GM13976 (cell line): ENCODE data around the gene FAM89A.

Experiments used
- DNase-seq: peaks from one replicate; pipeline ENCODE4 v3.0.0; 2012; ENCODE audit warnings: low spot score
- in situ Hi-C: fragments of 300-500 bp; cut with MboI; formaldehyde crosslinking; loops from one replicate; pipeline ENCODE4 v1.12.0; 2022; ENCODE audit warnings: low sequenced_read_pairs, mixed read lengths, inconsistent platforms; ENCODE audit not compliant: unreplicated experiment
- TF ChIP-seq, protein P1 (sequence below): IDR thresholded peaks from 2 replicates; pipeline ENCODE4 v1.5.1; 2012; ENCODE audit warnings: borderline replicate concordance, mild to moderate bottlenecking; ENCODE audit not compliant: insufficient read depth; ENCODE audit errors: extremely low read depth, missing control alignments, control extremely low read depth

Gene FAM89A

DNA sequence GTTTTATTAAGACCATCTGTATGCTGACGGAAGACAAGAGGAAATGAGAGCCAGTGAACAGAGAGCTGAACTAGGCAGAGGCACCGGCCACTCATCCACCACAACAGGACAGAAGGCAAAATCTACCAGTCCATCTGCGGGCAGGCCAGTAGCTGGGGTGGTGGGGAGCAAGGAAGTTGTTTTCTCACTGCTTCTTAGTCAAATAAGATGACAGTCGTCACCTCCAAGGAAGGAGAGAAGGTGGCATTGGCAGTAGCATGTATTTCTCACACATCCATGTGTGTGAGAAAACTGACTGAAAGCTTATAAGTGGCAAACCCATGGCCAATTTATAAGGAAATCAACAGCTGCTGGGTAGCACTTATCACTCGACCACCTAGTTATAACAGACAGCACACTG is 69.6 kb downstream of the FAM89A start:
- TF ChIP-seq, protein P1, sequence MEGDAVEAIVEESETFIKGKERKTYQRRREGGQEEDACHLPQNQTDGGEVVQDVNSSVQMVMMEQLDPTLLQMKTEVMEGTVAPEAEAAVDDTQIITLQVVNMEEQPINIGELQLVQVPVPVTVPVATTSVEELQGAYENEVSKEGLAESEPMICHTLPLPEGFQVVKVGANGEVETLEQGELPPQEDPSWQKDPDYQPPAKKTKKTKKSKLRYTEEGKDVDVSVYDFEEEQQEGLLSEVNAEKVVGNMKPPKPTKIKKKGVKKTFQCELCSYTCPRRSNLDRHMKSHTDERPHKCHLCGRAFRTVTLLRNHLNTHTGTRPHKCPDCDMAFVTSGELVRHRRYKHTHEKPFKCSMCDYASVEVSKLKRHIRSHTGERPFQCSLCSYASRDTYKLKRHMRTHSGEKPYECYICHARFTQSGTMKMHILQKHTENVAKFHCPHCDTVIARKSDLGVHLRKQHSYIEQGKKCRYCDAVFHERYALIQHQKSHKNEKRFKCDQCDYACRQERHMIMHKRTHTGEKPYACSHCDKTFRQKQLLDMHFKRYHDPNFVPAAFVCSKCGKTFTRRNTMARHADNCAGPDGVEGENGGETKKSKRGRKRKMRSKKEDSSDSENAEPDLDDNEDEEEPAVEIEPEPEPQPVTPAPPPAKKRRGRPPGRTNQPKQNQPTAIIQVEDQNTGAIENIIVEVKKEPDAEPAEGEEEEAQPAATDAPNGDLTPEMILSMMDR: no peak
- in situ Hi-C loops: no loop called here
- no peak for DNase-seq
